ENCODE data around the gene KPNA3. TPM values are rescaled to one million over a fixed set of nuclear protein-coding genes. Genes with fewer than 3 reads are reported as not detected.
"Not testable (repeated sequence)": the region's sequence is repeated elsewhere in the genome, so short reads cannot be mapped to it uniquely, and the experiment has no call there.

The KPNA3 gene
- total RNA-seq, 1 donor from 2014 or later = 33.8 TPM

DNA sequence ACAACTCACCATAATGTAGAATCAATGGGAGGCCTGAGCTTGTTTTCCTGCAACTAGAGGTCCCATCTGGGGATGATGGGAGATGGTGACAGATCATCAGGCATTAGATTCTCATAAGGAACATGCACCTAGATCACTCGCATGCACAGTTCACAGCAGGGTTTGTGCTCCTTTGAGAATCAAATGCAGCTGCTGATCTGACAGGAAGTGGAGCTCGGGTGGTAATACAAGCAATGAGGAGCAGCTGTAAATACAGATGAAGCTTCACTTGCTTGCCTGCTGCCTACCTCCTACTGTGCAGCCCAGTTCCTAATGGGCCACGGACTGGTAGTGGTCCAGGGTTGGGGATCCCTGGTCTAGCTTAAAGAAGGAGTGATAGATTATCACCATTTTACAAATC is 33.0 kb downstream of the KPNA3 start:
- no peak for DNase-seq (ENCODE audit: low read depth in 2 of 2)

GRCh38 chr13:49756263-49756662 is 36.2 kb downstream of the KPNA3 start:
- DNase-seq (ENCODE audit: low read depth in 2 of 2) = no peak

GRCh38 chr13:49754146-49754545 is 38.3 kb downstream of the KPNA3 start:
- DNase-seq (ENCODE audit: low read depth in 2 of 2) = no peak

GRCh38 chr13:49749848-49750247 is 42.6 kb downstream of the KPNA3 start:
- no peak for DNase-seq (ENCODE audit: low read depth in 2 of 2)

- DNase-seq (ENCODE audit: low read depth in 2 of 2) = no peak
Measured at GRCh38 chr13:49746111-49746510, 46.4 kb downstream of the KPNA3 start.

DNA sequence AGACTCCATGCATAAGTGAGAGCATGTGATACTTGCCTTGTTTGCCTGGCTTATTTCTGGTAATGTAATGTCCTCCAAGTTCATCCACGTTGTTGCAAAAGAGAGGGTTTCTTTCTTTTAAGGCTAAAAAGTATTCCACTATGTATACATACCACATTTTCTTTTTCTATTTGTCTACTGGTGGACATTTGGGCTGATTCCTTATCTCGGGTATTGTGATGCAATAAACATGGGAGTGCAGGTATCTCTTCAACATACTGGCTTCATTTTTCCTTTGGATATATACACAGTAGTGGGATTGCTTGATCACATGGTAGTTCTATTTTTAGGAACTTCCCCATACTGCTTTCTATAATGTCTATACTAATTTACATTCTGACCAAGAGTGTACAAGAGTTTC is 51.6 kb downstream of the KPNA3 start:
- no peak for DNase-seq (ENCODE audit: low read depth in 2 of 2)

GRCh38 chr13:49739498-49740187 is 52.8 kb downstream of the KPNA3 start:
- no peak for DNase-seq (ENCODE audit: low read depth in 2 of 2)

GRCh38 chr13:49733181-49733951 is 59.1 kb downstream of the KPNA3 start:
- DNase-seq (ENCODE audit: low read depth in 2 of 2) = peak in 1 of 2 donors; percentile 3

GRCh38 chr13:49731766-49732165 is 60.7 kb downstream of the KPNA3 start:
- DNase-seq (ENCODE audit: low read depth in 2 of 2) = peak in 1 of 2 donors; percentile 52

GRCh38 chr13:49716615-49717014 is 75.9 kb downstream of the KPNA3 start:
- no peak for DNase-seq (ENCODE audit: low read depth in 2 of 2)

- DNase-seq (ENCODE audit: low read depth in 2 of 2) = no peak
Measured at GRCh38 chr13:49714757-49715156, 77.7 kb downstream of the KPNA3 start.

DNA sequence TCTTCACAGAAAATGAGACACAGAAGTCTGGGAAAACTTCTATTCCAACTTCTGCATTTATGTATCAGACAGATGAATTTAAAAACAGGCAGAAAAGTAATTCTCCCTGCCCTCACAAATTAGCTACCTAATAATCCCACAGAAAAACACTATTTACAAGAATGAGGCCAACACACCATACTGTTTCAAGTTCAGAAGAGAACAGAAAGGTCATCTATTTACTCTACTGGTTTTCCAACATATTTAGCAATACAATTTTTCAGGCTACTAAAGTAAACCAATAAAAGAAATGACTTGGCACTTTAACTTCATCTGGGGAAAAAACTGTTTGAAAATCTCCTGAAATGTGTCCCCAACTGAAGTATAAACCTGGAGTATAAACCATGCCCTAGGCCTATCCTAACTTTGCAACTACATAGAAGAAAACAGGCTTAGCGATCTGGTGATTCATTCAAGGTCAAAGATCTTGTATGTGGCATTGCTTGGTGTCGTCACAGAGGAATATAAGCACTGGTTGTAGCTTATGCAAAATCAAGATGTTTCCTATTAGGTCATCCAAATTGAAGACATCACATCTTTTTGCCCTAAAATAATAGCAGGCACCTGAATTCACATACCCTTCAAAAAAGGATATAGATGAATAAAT is 81.1 kb downstream of the KPNA3 start:
- DNase-seq (ENCODE audit: low read depth in 2 of 2) = peak in 1 of 2 donors; percentile 69

- DNase-seq (ENCODE audit: low read depth in 2 of 2) = not testable (repeated sequence)
Measured at GRCh38 chr13:49704264-49704663, 88.2 kb downstream of the KPNA3 start.

- DNase-seq (ENCODE audit: low read depth in 2 of 2) = no peak
Measured at GRCh38 chr13:49701491-49701890, 91.0 kb downstream of the KPNA3 start.

- DNase-seq (ENCODE audit: low read depth in 2 of 2) = no peak
Measured at GRCh38 chr13:49697468-49697867, 95.0 kb downstream of the KPNA3 start.

DNA sequence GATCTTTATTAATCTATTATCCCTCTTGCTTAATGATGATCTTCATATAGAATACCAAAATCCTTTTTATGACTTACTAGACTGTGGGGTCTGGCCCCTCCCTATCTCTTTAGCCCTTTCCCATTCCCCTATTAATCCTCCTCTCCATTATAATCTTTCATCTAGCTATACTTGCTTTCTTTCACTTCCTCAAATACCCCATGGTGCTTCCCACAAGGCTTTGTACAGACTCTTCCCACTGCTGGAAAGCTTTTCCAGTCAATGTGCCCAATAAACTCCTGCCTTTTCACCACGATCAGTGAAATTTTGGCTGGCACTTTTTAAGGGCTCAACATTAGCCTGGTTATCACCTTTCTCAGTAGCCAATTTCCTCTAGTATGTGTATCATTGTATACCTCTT is 98.0 kb downstream of the KPNA3 start:
- DNase-seq (ENCODE audit: low read depth in 2 of 2) = no peak

DNA sequence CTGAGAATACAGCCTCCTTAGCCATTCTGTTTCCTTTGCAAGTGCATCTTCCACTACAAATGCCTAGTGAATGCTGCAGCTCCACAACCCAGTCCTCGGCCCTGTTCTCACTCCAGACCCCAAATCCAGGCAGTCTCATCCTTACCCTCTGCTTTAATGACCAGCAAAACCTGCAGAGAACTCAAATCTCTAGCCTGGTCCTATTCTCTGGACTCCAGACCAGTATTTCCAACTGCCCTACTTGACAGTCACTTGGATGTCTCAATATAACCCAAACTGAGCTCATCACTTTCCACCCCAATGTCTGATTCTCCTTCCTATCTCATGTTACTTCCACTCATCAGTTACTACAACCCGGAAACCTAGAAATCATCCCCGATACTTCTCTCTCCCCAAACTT is 98.6 kb downstream of the KPNA3 start:
- DNase-seq (ENCODE audit: low read depth in 2 of 2) = no peak

GRCh38 chr13:49693191-49693733 is 99.2 kb downstream of the KPNA3 start:
- peak; percentile 35 to 75 for DNase-seq (ENCODE audit: low read depth in 2 of 2)

DNA sequence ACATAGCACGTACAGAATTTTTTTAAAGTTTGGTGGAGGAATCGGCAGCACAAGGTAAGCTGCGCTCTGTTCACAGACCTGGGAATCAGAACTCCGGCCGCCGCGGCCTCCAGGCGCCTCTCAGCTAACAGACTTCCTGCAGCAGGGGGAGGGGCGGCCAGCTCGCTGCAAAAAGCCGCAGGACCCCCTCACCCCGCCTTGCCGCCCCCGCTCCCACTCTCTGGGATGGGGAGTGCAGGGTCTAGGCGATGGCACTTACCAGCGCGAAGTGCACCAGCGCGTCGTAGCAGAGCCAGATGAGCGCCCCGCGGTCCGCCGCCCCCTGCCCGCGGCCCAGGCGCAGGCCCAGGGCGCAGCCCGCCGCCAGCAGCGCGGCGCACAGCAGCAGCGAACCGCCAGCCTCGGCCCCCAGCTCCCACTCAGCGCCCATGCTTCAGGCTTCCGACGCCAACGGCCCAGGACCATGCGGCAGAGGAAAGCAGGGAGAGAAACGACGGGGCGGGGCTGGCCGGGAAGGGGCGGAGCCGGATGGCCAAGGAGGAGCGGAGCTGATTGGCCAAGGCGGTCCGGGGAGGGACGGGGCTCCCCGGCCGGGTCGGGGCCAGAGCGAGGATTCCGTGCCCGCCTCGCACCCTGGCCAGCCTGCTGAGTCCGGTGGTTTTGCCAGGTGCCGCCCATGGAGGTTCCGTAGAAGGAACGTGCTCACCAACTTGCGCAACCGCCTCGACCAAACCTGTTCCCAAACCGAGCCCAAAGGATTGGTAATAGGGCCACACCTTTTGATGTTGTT is 101.3 kb downstream of the KPNA3 start, which contains the start of gene EBPL:
Gene EBPL, minus strand, starts transcription at position 492 of the 790 bp plus-strand sequence. Its CDS starts 62 bp downstream, at position 430.
- DNase-seq (ENCODE audit: low read depth in 2 of 2) = peak; percentile 73 to 91

DNA sequence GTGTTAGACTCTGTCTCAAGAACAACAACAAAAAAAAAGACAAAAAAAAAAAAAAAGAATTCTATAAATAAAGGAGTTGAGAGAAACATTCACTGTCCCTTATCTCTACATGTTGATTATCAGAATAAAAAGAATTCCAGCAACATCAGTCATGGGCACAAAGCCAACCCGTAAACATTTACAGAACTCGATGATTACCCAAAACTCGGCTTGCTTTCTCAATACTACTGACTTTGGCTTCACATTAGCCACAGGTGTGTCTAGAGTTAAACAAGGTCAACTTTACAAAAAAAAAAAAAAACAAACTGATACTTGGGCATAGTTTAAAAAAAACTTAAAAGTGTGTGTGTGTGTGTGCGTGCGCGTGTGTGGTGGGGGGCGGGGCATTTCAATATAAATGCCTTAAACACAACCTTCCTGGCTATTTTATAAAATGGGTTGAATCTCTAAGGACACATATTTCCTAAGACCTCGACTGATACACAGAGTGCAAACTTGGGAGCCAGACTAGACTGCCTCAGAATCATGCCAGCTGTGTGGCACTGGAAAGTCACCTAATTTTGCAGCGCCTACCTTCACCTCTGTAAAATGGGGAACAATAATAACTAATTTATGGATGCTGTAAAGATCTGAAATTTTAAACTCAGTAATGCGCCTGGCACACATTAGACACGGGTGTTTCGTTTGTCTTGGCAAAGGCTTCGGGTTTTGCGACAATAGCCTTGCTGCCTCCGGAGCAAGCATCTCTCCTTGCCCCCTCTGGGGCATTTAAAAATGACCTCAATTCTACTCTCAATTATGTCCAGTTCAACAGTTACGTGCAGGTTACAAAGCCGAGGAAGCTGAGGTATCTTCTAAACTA is 102.1 kb downstream of the KPNA3 start:
- DNase-seq (ENCODE audit: low read depth in 2 of 2) = peak in 1 of 2 donors; percentile 44
